KG1 (cell line): ENCODE data around the gene PRDM4.

Source experiments
- DNase-seq: peaks from one replicate; lab custom pipeline; 2025; lab: John Stamatoyannopoulos, UW

PRDM4 gene

DNA sequence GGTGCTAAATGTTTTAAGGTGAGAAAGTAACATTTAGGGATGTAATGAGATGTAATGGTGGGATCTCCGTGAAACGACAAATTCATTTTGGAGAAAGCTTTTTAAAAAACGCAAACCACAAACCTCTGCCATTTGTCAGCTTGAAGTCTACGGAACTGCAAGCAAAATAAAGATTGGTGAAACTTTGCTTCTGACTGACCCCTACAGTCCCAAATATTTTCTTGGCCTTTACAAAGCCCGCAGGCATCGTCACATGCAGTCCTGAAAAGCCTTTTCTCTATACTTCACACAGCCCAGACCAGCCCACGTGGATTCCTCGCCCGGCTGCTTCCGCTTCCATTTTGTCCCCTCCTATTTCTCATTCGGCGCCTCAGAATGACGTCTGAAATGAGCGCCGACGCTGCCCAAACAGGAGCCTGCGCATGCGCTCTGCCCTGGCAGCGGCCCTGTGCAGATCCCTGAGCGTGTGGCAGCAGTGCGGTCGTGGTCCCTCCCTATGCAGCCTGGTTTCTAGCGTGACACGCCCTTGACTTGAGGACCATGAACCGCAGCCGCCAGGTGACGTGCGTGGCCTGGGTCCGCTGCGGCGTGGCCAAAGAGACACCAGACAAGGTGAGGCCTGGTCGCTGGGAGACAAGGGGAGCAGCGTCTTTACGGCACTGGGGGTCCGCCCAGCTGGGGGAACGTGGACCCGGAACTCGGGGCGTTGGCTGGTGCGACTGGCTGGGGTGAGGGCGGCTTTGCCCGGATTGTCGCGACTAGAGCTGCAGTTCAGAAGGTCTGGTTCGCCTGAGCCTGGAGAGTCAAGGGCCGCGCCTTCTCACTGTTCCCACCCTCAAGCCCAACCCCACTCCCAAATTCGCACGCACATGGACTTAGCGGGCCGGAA, 75.3 kb downstream of the PRDM4 start, which contains the start of gene PWP1:
Gene PWP1 (plus strand): TSS at position 440 of the 889 bp plus-strand sequence. CDS start 101 bp downstream, at position 541.
- DNase-seq, result peak; percentile 92

DNA sequence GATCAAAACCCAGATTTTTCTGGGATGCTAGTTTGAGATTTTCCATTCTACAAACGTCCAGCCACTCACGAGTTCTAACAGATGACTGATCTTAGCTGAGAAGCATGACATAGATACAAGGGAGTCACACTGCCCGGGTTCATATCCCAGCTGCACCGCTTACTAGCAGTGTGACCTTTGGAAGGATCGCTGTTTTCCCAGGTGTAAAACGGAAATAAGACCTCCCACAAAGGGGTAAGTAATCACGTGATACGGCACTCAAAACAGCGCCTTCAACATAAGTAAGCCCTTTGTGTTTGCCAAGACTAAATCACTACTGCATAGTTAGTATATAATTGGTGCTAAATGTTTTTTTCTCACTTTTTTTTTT, 76.0 kb downstream of the PRDM4 start:
- no peak for DNase-seq

- no peak for DNase-seq
Observed at GRCh38 chr12:107684029-107684795, 76.7 kb downstream of the PRDM4 start.
